ENCODE results near the gene TENT4B. TPM values are rescaled to one million over a fixed set of nuclear protein-coding genes. Genes with fewer than 3 reads are reported as not detected.

TENT4B gene
- total RNA-seq, 1 donor = 38.7 TPM

Other genes starting within 250 kb of the TENT4B start
- gene CNEP1R1, start 128.1 kb upstream of the TENT4B start, total RNA-seq = 55.4 TPM
- 12.5 TPM for gene HEATR3, start 87.3 kb upstream of the TENT4B start, total RNA-seq
- gene ADCY7, start 113.2 kb downstream of the TENT4B start, total RNA-seq = 75.9 TPM
- 55.3 TPM for gene BRD7, start 215.7 kb downstream of the TENT4B start, total RNA-seq

Data from mononuclear cell (primary cell).